Neural crest cell (in vitro differentiated cells): ENCODE data around the gene TMEM106C. TPM values are rescaled to one million over a fixed set of nuclear protein-coding genes. Genes with fewer than 3 reads are reported as not detected.

Experiments used
- DNase-seq: peaks from one replicate; pipeline ENCODE4 v3.0.0; 2021; ENCODE audit warnings: low read depth, mixed read lengths, low spot score
- H3K27ac Mint-ChIP-seq: one replicate; pipeline ENCODE4 v1.8.0; 2021; ENCODE audit warnings: mild to moderate bottlenecking, mixed read lengths; ENCODE audit not compliant: unreplicated experiment
- H3K27me3 Mint-ChIP-seq: 2 replicates; pipeline ENCODE4 v1.8.0; 2021; ENCODE audit warnings: low read depth, mild to moderate bottlenecking, mixed read lengths
- H3K36me3 Mint-ChIP-seq: 2 replicates; pipeline ENCODE4 v1.8.0; 2021; ENCODE audit warnings: low read depth, mild to moderate bottlenecking, mixed read lengths
- H3K4me1 Mint-ChIP-seq: 2 replicates; pipeline ENCODE4 v1.8.0; 2021; ENCODE audit warnings: mixed read lengths
- H3K4me3 Mint-ChIP-seq: one replicate; pipeline ENCODE4 v1.8.0; 2021; ENCODE audit warnings: mild to moderate bottlenecking, mixed read lengths
- H3K9me3 Mint-ChIP-seq: 2 replicates; pipeline ENCODE4 v1.8.0; 2021; ENCODE audit warnings: mixed read lengths
- total RNA-seq: library from RNA; stranded (reverse); gene quantifications from 2 replicates; pipeline ENCODE4 v1.2.1, GENCODE V29; 2021
- TF ChIP-seq, protein P1 (sequence below): fragments of 200-600 bp; sonication (generic); conservative IDR thresholded peaks from 2 replicates; pipeline ENCODE4 v1.5.0; 2021; ENCODE audit warnings: antibody characterized with exemption, mild to moderate bottlenecking

TMEM106C gene
- total RNA-seq, 1 donor from 2014 or later: 159 TPM

DNA sequence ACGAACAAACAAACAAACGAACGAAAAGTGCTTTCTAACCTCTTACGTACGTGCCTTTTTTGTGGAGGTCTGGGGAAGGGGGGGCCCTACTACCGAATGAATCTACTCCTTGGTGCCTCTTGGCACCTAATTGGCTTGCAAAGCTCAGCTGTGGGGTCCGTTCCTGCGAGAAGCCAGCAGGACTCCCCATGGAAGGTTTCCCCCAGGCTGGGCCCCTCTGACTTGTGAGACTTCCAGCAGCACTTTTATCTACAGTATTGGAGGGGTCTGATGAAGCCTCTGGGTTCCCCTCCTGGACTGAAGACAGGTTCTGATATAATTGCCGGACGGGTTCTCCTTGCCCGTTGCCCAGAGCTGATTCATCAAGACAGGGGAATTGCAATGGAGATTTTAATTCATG, 1.2 kb upstream of the TMEM106C start:
- H3K27ac Mint-ChIP-seq: no peak overlapping the region
- peaks cover 2% of the 10 kb centered on the region for H3K9me3 Mint-ChIP-seq
- no peak for DNase-seq
- H3K4me1 Mint-ChIP-seq: peaks cover 29% of the 10 kb centered on the region
- H3K36me3 Mint-ChIP-seq: no peaks in the 10 kb centered on the region
- H3K27me3 Mint-ChIP-seq: peaks cover 15% of the 10 kb centered on the region
- peak overlapping the region; percentile 99 for H3K4me3 Mint-ChIP-seq
- TF ChIP-seq, protein P1, sequence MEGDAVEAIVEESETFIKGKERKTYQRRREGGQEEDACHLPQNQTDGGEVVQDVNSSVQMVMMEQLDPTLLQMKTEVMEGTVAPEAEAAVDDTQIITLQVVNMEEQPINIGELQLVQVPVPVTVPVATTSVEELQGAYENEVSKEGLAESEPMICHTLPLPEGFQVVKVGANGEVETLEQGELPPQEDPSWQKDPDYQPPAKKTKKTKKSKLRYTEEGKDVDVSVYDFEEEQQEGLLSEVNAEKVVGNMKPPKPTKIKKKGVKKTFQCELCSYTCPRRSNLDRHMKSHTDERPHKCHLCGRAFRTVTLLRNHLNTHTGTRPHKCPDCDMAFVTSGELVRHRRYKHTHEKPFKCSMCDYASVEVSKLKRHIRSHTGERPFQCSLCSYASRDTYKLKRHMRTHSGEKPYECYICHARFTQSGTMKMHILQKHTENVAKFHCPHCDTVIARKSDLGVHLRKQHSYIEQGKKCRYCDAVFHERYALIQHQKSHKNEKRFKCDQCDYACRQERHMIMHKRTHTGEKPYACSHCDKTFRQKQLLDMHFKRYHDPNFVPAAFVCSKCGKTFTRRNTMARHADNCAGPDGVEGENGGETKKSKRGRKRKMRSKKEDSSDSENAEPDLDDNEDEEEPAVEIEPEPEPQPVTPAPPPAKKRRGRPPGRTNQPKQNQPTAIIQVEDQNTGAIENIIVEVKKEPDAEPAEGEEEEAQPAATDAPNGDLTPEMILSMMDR: no peak

DNA sequence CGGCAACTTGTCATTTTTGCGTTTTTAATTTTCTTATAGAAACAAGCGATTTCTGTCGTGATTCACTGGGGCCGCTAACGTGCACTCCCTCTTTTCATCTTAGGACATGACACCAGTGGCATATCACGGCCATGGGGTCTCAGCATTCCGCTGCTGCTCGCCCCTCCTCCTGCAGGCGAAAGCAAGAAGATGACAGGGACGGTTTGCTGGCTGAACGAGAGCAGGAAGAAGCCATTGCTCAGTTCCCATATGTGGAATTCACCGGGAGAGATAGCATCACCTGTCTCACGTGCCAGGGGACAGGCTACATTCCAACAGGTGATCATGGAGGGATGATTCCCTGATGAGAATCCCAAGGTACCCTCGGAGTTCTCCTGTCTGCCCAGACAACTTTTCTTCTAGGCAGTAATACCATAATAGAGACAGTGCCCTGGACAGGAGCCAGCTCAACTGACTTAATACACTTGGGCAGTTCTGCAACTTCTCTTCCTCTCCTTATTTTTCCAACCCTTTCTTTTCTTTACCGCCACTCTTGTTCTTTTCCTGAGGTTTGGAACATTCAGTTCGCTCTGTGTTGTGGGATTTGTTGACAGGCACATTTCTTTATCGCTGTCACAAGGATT, 821 bp downstream of the TMEM106C start:
- TF ChIP-seq, protein P1: no peak
- H3K27ac Mint-ChIP-seq: no peak overlapping the region
- H3K4me1 Mint-ChIP-seq: peaks cover 29% of the 10 kb centered on the region
- no peaks in the 10 kb centered on the region for H3K9me3 Mint-ChIP-seq
- DNase-seq: no peak
- H3K36me3 Mint-ChIP-seq: no peaks in the 10 kb centered on the region
- peaks cover 15% of the 10 kb centered on the region for H3K27me3 Mint-ChIP-seq
- peak overlapping the region; percentile 99 for H3K4me3 Mint-ChIP-seq

DNA sequence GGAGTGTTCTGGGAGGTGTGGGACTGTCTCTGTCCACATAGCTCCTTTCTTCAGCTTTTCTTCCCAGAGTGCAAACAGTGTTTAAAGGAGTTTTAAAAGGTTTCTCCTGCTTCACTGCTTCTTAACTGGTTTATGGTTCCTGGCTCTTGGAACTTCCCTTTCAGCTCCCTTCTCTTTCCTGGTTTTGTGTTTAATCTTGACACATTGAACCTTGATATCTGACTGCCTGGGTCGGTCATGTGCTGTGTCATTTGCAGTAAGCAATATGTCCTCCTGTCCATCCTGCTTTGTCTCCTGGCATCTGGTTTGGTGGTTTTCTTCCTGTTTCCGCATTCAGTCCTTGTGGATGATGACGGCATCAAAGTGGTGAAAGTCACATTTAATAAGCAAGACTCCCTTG, 2.2 kb downstream of the TMEM106C start:
- Mint-ChIP-seq H3K9me3 (no peaks in the 10 kb centered on the region), H3K27me3 (peaks cover 11% of the 10 kb centered on the region), H3K4me3 (peak overlapping the region; percentile 22), H3K27ac (no peak overlapping the region), H3K4me1 (peaks cover 29% of the 10 kb centered on the region), H3K36me3 (no peaks in the 10 kb centered on the region)
- DNase-seq: no peak
- TF ChIP-seq, protein P1: no peak

DNA sequence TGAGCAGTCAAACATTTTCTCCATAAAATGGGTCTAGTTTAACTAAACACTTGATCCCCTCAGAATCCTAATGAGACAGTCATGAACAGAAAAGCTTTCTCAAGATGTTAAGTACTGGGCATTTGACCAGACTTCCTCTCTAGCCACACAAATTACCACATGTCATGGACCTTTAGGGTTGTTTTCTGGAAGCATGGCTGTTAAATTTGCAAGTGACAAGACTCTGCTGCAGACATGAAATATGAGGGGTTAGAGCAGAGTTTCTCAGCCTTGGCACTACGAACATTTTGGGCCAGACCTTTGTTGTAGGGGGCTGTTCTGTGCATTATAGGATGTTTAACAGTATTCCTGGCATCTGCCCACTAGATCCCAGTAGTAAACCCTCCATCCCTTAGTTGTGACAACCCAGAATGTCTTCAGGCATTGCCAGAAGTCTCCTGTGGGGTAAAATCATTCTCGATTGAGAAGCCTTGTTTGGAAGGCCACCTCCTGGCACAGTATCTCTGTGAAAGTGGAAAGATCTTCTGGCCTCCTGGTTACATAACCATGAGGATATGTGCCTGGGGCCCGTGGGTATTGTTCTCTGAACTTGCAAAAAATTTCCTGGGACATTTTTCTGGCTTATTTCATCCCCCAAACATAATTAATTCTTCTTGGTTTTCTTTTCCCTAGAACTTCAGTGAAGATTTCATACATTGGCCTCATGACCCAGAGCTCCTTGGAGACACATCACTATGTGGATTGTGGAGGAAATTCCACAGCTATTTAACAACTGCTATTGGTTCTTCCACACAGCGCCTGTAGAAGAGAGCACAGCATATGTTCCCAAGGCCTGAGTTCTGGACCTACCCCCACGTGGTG, 4.3 kb downstream of the TMEM106C start:
- Mint-ChIP-seq H3K27me3 (peaks cover 5% of the 10 kb centered on the region), H3K4me3 (no peak overlapping the region), H3K36me3 (peaks cover 3% of the 10 kb centered on the region), H3K9me3 (no peaks in the 10 kb centered on the region), H3K4me1 (peaks cover 29% of the 10 kb centered on the region), H3K27ac (no peak overlapping the region)
- DNase-seq: no peak
- TF ChIP-seq, protein P1: no peak

DNA sequence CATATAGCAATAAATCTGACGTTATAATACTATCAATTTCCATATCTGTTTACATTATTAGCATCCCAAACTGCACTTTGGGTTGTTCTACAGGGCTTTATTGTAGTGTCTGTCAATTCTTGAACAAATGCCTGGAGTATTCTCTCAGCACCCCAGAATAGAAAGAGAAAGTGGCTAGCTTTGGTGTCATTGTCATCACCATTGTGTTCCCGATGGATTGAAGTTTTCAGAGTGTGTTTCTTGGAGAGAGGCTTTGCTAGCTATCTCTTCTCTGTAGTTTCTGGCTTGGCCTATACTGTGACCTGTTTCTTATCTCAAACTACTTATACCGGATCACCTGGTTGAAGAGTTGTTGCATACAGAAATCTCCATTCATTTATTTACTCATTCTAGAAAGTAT, 6.4 kb downstream of the TMEM106C start:
- peaks cover 10% of the 10 kb centered on the region for H3K4me1 Mint-ChIP-seq
- TF ChIP-seq, protein P1: no peak
- H3K27ac Mint-ChIP-seq: no peak overlapping the region
- no peaks in the 10 kb centered on the region for H3K27me3 Mint-ChIP-seq
- peaks cover 15% of the 10 kb centered on the region for H3K36me3 Mint-ChIP-seq
- H3K9me3 Mint-ChIP-seq: no peaks in the 10 kb centered on the region
- no peak for DNase-seq
- H3K4me3 Mint-ChIP-seq: no peak overlapping the region
